ENCODE measurements around the gene PLCXD1. TPM values are rescaled to one million over a fixed set of nuclear protein-coding genes. Genes with fewer than 3 reads are reported as not detected.
A peak's percentile ranks its signal among the peaks of the same experiment; 100 is the strongest.
"Not testable (repeated sequence)": the region's sequence is repeated elsewhere in the genome, so short reads cannot be mapped to it uniquely, and the experiment has no call there.

PLCXD1 gene
- 10 to 100 TPM; 41.1 to 67.9 TPM for total RNA-seq

- DNase-seq (no peak), ATAC-seq (no peak)
- Mint-ChIP-seq H3K27ac (peak within 1 kb of the TSS; percentile 72), H3K9me3 (ENCODE audit: low read depth) (no peaks in the 10 kb centered on the region), H3K4me3 (peak within 1 kb of the TSS; percentile 61), H3K36me3 (peaks cover 17% of the 10 kb centered on the region), H3K4me1 (peaks cover 33% of the 10 kb centered on the region), H3K27me3 (peaks cover 3% of the 10 kb centered on the region)
- CTCF ChIA-PET, result no interaction called here
Measured at GRCh38 chrX:281166-281999, at the start of gene PLCXD1. TSS of gene PLCXD1 (plus strand) at chrX:281381. CDS start at chrX:284188, 2,807 bp downstream.

GRCh38 chrX:231637-232277, 49.4 kb upstream of the PLCXD1 start:
- DNase-seq; H3K36me3 Mint-ChIP-seq; CTCF ChIA-PET; H3K27ac Mint-ChIP-seq; H3K27me3 Mint-ChIP-seq; H3K4me3 Mint-ChIP-seq; H3K9me3 Mint-ChIP-seq (ENCODE audit: low read depth); H3K4me1 Mint-ChIP-seq: not testable (repeated sequence)
- peak; percentile 93 for ATAC-seq

GRCh38 chrX:232278-232655, 48.9 kb upstream of the PLCXD1 start:
- H3K4me1 Mint-ChIP-seq; H3K4me3 Mint-ChIP-seq; CTCF ChIA-PET; H3K9me3 Mint-ChIP-seq (ENCODE audit: low read depth); DNase-seq; H3K36me3 Mint-ChIP-seq; H3K27ac Mint-ChIP-seq; H3K27me3 Mint-ChIP-seq: not testable (repeated sequence)
- peak; percentile 50 for ATAC-seq

GRCh38 chrX:236201-236600, 45.0 kb upstream of the PLCXD1 start:
- CTCF ChIA-PET; H3K4me1 Mint-ChIP-seq; H3K36me3 Mint-ChIP-seq; H3K4me3 Mint-ChIP-seq; H3K27me3 Mint-ChIP-seq; H3K9me3 Mint-ChIP-seq (ENCODE audit: low read depth); H3K27ac Mint-ChIP-seq; DNase-seq; ATAC-seq: not testable (repeated sequence)

GRCh38 chrX:250965-251364, 30.2 kb upstream of the PLCXD1 start:
- CTCF ChIA-PET, result no interaction called here
- H3K27ac Mint-ChIP-seq, result peak overlapping the region; percentile 92
- H3K36me3 Mint-ChIP-seq, result peaks cover 2% of the 10 kb centered on the region
- ATAC-seq, result peak; percentile 45
- peaks cover 9% of the 10 kb centered on the region for H3K9me3 Mint-ChIP-seq (ENCODE audit: low read depth)
- H3K4me1 Mint-ChIP-seq, result peaks cover 14% of the 10 kb centered on the region
- H3K4me3 Mint-ChIP-seq, result peak overlapping the region; percentile 54
- no peaks in the 10 kb centered on the region for H3K27me3 Mint-ChIP-seq
- no peak for DNase-seq

- H3K27ac Mint-ChIP-seq, result peak overlapping the region; percentile 92
- CTCF ChIA-PET; ATAC-seq; H3K36me3 Mint-ChIP-seq; H3K9me3 Mint-ChIP-seq (ENCODE audit: low read depth); DNase-seq; H3K27me3 Mint-ChIP-seq: not testable (repeated sequence)
- peak overlapping the region; percentile 54 for H3K4me3 Mint-ChIP-seq
- H3K4me1 Mint-ChIP-seq, result peaks cover 14% of the 10 kb centered on the region
Measured at GRCh38 chrX:251396-252243, 29.6 kb upstream of the PLCXD1 start.

- peaks cover 14% of the 10 kb centered on the region for H3K4me1 Mint-ChIP-seq
- DNase-seq (no peak), ATAC-seq (no peak)
- CTCF ChIA-PET, result no interaction called here
- peak overlapping the region; percentile 15 for H3K27ac Mint-ChIP-seq
- H3K9me3 Mint-ChIP-seq (ENCODE audit: low read depth), result peaks cover 9% of the 10 kb centered on the region
- no peaks in the 10 kb centered on the region for H3K27me3 Mint-ChIP-seq
- H3K4me3 Mint-ChIP-seq, result no peak overlapping the region
- H3K36me3 Mint-ChIP-seq, result peaks cover 2% of the 10 kb centered on the region
Measured at GRCh38 chrX:252244-252956, 28.8 kb upstream of the PLCXD1 start.

GRCh38 chrX:252957-253291, 28.3 kb upstream of the PLCXD1 start:
- H3K9me3 Mint-ChIP-seq (ENCODE audit: low read depth), result peaks cover 9% of the 10 kb centered on the region
- H3K27me3 Mint-ChIP-seq, result no peaks in the 10 kb centered on the region
- peaks cover 14% of the 10 kb centered on the region for H3K4me1 Mint-ChIP-seq
- no peak overlapping the region for H3K27ac Mint-ChIP-seq
- peaks cover 2% of the 10 kb centered on the region for H3K36me3 Mint-ChIP-seq
- ATAC-seq (no peak), DNase-seq (no peak)
- no peak overlapping the region for H3K4me3 Mint-ChIP-seq
- CTCF ChIA-PET, result no interaction called here

- H3K36me3 Mint-ChIP-seq, result peaks cover 2% of the 10 kb centered on the region
- peak; percentile 33 for DNase-seq
- no peaks in the 10 kb centered on the region for H3K27me3 Mint-ChIP-seq
- CTCF ChIA-PET, result no interaction called here
- H3K4me1 Mint-ChIP-seq, result peaks cover 14% of the 10 kb centered on the region
- ATAC-seq, result no peak
- no peak overlapping the region for H3K4me3 Mint-ChIP-seq
- no peak overlapping the region for H3K27ac Mint-ChIP-seq
- peaks cover 9% of the 10 kb centered on the region for H3K9me3 Mint-ChIP-seq (ENCODE audit: low read depth)
Measured at GRCh38 chrX:253451-254297, 27.5 kb upstream of the PLCXD1 start.

GRCh38 chrX:254630-255215, 26.5 kb upstream of the PLCXD1 start:
- peak; percentile 34 for DNase-seq
- Mint-ChIP-seq H3K27me3 (no peaks in the 10 kb centered on the region), H3K36me3 (peaks cover 2% of the 10 kb centered on the region), H3K9me3 (ENCODE audit: low read depth) (peaks cover 9% of the 10 kb centered on the region), H3K4me3 (no peak overlapping the region), H3K27ac (peak overlapping the region; percentile 33), H3K4me1 (peaks cover 14% of the 10 kb centered on the region)
- CTCF ChIA-PET, result no interaction called here
- ATAC-seq, result no peak

GRCh38 chrX:255923-256331, 25.3 kb upstream of the PLCXD1 start:
- no peak overlapping the region for H3K27ac Mint-ChIP-seq
- no peak for ATAC-seq
- peaks cover 12% of the 10 kb centered on the region for H3K4me1 Mint-ChIP-seq

GRCh38 chrX:257054-257453, 24.1 kb upstream of the PLCXD1 start:
- H3K4me3 Mint-ChIP-seq; H3K27me3 Mint-ChIP-seq; ATAC-seq; H3K4me1 Mint-ChIP-seq; DNase-seq; H3K9me3 Mint-ChIP-seq (ENCODE audit: low read depth); CTCF ChIA-PET; H3K27ac Mint-ChIP-seq; H3K36me3 Mint-ChIP-seq: not testable (repeated sequence)

More at GRCh38 chrX:255923-256331, 25.3 kb upstream of the PLCXD1 start:
- no peak overlapping the region for H3K4me3 Mint-ChIP-seq
- DNase-seq, result no peak
- H3K9me3 Mint-ChIP-seq (ENCODE audit: low read depth), result peaks cover 9% of the 10 kb centered on the region
- CTCF ChIA-PET, result no interaction called here
- H3K27me3 Mint-ChIP-seq, result no peaks in the 10 kb centered on the region
- H3K36me3 Mint-ChIP-seq, result peaks cover 1% of the 10 kb centered on the region
